ENCODE data around the gene FUT4. TPM values are rescaled to one million over a fixed set of nuclear protein-coding genes. Genes with fewer than 3 reads are reported as not detected.
"Not testable (repeated sequence)": the region's sequence is repeated elsewhere in the genome, so short reads cannot be mapped to it uniquely, and the experiment has no call there.

FUT4 gene
- total RNA-seq, 4 donors from 2014 or later = 14.9 to 39.0 (median 22.4) TPM

DNA sequence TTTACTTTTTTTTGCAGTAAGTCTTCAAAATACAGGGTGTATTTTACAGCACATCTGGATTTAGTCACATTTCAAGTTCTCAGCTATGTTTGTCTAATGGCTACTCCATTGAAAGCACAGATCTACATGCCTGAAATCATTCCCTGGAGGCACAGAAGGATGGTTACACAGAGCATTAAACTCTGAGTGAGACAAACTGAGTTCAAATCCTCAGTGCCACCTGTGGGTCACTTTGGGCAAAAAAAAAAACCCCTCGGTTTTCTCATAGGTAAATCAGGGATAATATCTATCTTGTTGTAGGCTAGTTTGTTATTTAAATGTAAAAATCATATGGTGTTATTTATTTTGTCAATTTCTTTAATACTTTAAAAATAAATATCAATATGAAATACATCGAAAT is 42.2 kb upstream of the FUT4 start:
- Histone ChIP-seq H3K9me3 (no peaks in the 10 kb centered on the region), H3K36me3 (peaks cover 0 to 28% (median 8%) of the 10 kb centered on the region in 4 donors), H3K27me3 (no peaks in the 10 kb centered on the region), H3K4me1 (peaks cover 0 to 2% (median 0%) of the 10 kb centered on the region in 4 donors), H3K4me3 (no peak overlapping the region), H3K27ac (no peak overlapping the region)
- WGBS, 2 donors (ENCODE audit: low coverage in 1 of 2) = 69 to 71% methylated on average over 2 of the region's 2 CpGs
- DNase-seq = no peak
- no peak for TF ChIP-seq POLR2A (IDR thresholded peaks at IDR 0.05)
- no peak for TF ChIP-seq POLR2AphosphoS5 (IDR thresholded peaks at IDR 0.05)
- no peak for TF ChIP-seq EP300 (IDR thresholded peaks at IDR 0.05; ENCODE audit: low read depth)
- TF ChIP-seq, protein P1, sequence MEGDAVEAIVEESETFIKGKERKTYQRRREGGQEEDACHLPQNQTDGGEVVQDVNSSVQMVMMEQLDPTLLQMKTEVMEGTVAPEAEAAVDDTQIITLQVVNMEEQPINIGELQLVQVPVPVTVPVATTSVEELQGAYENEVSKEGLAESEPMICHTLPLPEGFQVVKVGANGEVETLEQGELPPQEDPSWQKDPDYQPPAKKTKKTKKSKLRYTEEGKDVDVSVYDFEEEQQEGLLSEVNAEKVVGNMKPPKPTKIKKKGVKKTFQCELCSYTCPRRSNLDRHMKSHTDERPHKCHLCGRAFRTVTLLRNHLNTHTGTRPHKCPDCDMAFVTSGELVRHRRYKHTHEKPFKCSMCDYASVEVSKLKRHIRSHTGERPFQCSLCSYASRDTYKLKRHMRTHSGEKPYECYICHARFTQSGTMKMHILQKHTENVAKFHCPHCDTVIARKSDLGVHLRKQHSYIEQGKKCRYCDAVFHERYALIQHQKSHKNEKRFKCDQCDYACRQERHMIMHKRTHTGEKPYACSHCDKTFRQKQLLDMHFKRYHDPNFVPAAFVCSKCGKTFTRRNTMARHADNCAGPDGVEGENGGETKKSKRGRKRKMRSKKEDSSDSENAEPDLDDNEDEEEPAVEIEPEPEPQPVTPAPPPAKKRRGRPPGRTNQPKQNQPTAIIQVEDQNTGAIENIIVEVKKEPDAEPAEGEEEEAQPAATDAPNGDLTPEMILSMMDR (IDR thresholded peaks at IDR 0.05) = no peak
- intact Hi-C loops (cut with DNase I; ENCODE audit: low total_unique reads) = loop anchor here (5.0 to 10.0 kb wide), 2 partner anchors 607 to 1411 kb away; no protein-coding TSS in a partner anchor
- in situ Hi-C loops (cut with MboI; ENCODE audit: low pct_ligation_motif_present in 1 of 4, low pct_unique_long_range_greater_than_20kb in 1 of 4, low sequenced_read_pairs in 3 of 4) = loop anchor here in 1 of 4 donors (10.0 to 25.0 kb wide), 2 partner anchors 177 to 614 kb away; no protein-coding TSS in a partner anchor

- Histone ChIP-seq H3K4me1 (peaks cover 0 to 2% (median 0%) of the 10 kb centered on the region in 4 donors), H3K27ac (no peak overlapping the region), H3K27me3 (no peaks in the 10 kb centered on the region), H3K9me3 (no peaks in the 10 kb centered on the region), H3K36me3 (peaks cover 0 to 5% (median 0%) of the 10 kb centered on the region in 4 donors), H3K4me3 (no peak overlapping the region)
- TF ChIP-seq POLR2A (IDR thresholded peaks at IDR 0.05) = no peak
- TF ChIP-seq, protein P1 (IDR thresholded peaks at IDR 0.05) = peak; percentile 57 to 74 (median 68)
- no peak for TF ChIP-seq POLR2AphosphoS5 (IDR thresholded peaks at IDR 0.05)
- no peak for TF ChIP-seq EP300 (IDR thresholded peaks at IDR 0.05; ENCODE audit: low read depth)
- intact Hi-C loops (cut with DNase I; ENCODE audit: low total_unique reads) (loop anchor here (5.0 to 10.0 kb wide), 2 partner anchors 610 to 1408 kb away; no protein-coding TSS in a partner anchor), in situ Hi-C loops (cut with MboI; ENCODE audit: low pct_ligation_motif_present in 1 of 4, low pct_unique_long_range_greater_than_20kb in 1 of 4, low sequenced_read_pairs in 3 of 4) (loop anchor here in 1 of 4 donors (10.0 to 25.0 kb wide), 2 partner anchors 180 to 617 kb away; no protein-coding TSS in a partner anchor)
- 2 to 20% methylated on average over 3 of the region's 3 CpGs for WGBS, 2 donors (ENCODE audit: low coverage in 1 of 2)
- DNase-seq = no peak
Observed at GRCh38 chr11:94504689-94505293, 38.9 kb upstream of the FUT4 start.

DNA sequence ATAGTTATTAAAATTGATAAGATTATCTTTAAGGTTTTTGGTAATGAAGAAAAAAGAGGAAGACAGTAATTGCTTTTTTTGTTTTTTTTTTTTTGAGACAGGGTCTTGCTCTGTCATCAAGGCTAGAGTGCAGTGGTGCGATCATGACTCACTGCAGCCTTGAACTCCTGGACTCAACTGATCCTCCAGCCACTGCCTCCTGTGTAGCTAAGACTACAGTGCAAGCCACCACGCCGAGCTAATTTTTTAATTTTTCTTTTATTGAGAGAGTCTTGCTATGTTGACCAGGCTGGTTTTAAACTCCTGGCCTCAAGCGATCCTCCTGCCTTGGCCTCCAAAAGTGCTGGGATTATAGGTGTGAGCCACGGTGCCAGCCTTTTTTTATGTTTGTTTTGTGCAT is 37.2 kb upstream of the FUT4 start:
- not testable (repeated sequence) for H3K27me3 ChIP-seq, H3K9me3 ChIP-seq, H3K36me3 ChIP-seq, DNase-seq, H3K27ac ChIP-seq, H3K4me1 ChIP-seq, H3K4me3 ChIP-seq
- in situ Hi-C loops (cut with MboI; ENCODE audit: low pct_ligation_motif_present in 1 of 4, low pct_unique_long_range_greater_than_20kb in 1 of 4, low sequenced_read_pairs in 3 of 4) = loop anchor here in 1 of 4 donors (10.0 to 25.0 kb wide), 2 partner anchors 182 to 619 kb away; no protein-coding TSS in a partner anchor
- WGBS, 2 donors (ENCODE audit: low coverage in 1 of 2) = 91 to 93% methylated on average over 5 of the region's 5 CpGs
- intact Hi-C loops (cut with DNase I; ENCODE audit: low total_unique reads) = loop anchor here (10.0 kb wide), 1 partner anchor 612 kb away; no protein-coding TSS in a partner anchor

DNA sequence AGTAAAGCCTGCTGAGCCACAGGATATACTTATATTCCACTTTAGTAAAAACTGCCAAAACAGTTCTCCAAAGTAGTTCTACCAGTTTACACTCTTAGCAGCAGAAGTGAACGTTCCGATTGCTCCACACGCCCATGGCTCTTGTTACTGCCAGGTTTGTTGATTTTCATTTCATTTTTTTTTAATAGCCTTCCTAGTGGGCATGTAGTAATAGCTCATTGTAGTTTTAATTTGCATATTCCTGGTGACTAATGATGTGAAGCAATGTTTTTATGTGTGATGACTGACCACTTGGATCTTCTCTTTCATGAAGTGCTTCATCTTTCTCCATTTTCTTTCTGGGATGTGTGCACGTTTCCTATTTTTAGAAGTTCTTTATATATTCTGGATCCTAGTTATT is 36.2 kb upstream of the FUT4 start:
- H3K4me1 ChIP-seq = peaks cover 0 to 8% (median 6%) of the 10 kb centered on the region in 4 donors
- DNase-seq = no peak
- H3K27ac ChIP-seq = no peak overlapping the region
- no peak overlapping the region for H3K4me3 ChIP-seq
- H3K9me3 ChIP-seq = no peaks in the 10 kb centered on the region
- no peak for TF ChIP-seq POLR2AphosphoS5 (IDR thresholded peaks at IDR 0.05)
- TF ChIP-seq POLR2A (IDR thresholded peaks at IDR 0.05) = no peak
- TF ChIP-seq, protein P1 (IDR thresholded peaks at IDR 0.05) = no peak
- TF ChIP-seq EP300 (IDR thresholded peaks at IDR 0.05; ENCODE audit: low read depth) = no peak
- intact Hi-C loops (cut with DNase I; ENCODE audit: low total_unique reads) = loop anchor here (10.0 kb wide), 1 partner anchor 613 kb away; no protein-coding TSS in a partner anchor
- WGBS, 2 donors (ENCODE audit: low coverage in 1 of 2) = 32 to 53% methylated on average over 4 of the region's 4 CpGs
- no peaks in the 10 kb centered on the region for H3K27me3 ChIP-seq
- in situ Hi-C loops (cut with MboI; ENCODE audit: low pct_ligation_motif_present in 1 of 4, low pct_unique_long_range_greater_than_20kb in 1 of 4, low sequenced_read_pairs in 3 of 4) = loop anchor here in 1 of 4 donors (10.0 to 25.0 kb wide), 2 partner anchors 183 to 620 kb away; no protein-coding TSS in a partner anchor
- H3K36me3 ChIP-seq = no peaks in the 10 kb centered on the region

Measured in transverse colon (tissue), 4 donors.